NCI-H146 (cell line): ENCODE measurements around the gene GPHN.

Source experiments
- DNase-seq: peaks from one replicate; lab custom pipeline; 2025; lab: John Stamatoyannopoulos, UW

The GPHN gene

DNA sequence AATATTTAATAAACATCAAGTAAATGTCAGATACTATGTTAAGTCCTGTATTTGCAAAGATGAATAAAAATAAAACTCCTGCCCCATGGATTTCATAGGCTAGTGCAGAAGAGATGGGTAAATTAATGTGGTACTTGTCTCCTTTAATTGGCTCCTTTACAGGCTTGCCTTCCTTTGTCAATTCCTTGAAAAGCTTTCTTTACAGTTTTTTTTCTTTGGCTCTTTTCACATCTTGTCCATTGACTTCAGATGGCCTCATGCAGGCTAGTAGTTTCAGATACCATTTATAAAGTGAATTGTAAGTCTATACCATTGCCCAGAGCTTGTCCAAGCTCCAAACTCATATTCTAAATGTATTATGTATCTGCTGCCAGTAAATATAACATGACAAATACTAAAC lies 552.6 kb downstream of the GPHN start:
- DNase-seq: no peak

DNA sequence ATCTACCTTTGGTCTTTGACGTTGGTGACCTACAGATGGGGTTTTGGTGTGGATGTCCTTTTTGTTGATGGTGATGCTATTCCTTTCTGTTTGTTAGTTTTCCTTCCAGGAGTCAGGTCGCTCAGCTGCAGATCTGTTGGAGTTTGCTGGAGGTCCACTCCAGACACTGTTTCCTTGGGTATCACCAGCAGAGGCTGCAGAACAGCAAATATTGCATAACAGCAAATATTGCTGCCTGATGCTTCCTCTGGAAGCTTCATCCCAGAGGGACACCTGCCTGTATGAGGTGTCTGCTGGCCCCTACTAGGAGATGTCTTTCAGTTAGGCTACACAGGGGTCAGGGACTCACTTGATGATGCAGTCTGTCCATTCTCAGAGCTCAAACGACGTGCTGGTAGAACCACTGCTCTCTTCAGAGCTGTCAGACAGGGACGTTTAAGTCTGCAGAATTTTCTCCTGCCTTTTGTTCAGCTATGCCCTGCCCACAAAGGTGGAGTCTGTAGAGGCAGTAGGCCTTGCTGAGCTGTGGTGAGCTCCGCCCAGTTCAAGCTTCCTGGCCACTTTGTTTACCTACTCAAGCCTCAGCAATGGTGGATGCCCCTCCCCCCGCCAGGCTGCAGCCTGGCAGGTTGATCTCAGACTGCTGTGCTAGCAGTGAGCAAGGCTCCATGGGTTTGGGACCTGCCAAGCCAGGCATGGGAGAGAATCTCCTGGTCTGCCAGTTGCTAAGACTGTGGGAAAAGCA lies 559.3 kb downstream of the GPHN start:
- DNase-seq: peak; percentile 3

DNA sequence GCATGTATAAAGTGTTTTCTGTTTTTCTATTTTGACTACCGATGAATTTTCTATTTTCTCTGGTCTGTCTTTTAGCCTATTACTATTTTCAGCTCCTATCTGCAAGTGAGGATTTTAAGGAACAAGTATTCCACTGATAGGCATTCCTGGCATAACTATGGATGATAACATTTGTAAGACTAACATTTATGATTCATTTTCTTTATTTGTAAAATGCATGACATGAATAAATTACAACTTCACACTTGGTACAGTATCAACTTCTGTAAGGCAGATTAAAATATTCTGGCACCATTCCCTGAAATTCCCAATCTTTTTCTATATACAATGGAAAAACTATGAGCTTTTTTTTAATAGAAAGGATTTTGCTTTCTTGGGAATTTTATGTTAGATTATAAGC lies 560.3 kb downstream of the GPHN start:
- no peak for DNase-seq

DNA sequence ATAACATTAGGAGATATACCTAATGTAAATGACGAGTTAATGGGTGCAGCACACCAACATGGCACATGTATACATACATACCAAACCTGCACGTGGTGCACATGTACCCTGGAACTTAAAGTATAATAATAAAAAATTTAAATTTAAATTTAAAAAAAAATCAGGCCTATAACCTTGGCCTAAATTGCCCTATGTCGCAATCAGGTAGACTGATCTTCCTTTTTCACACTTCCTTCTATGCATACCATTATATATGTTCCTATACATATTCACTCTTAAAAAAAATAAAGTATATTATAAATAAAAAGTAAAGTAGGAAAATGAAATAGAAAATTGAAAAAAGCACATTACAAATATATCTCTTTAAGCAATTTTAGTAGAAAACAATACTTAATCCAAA lies 563.6 kb downstream of the GPHN start:
- no peak for DNase-seq

DNA sequence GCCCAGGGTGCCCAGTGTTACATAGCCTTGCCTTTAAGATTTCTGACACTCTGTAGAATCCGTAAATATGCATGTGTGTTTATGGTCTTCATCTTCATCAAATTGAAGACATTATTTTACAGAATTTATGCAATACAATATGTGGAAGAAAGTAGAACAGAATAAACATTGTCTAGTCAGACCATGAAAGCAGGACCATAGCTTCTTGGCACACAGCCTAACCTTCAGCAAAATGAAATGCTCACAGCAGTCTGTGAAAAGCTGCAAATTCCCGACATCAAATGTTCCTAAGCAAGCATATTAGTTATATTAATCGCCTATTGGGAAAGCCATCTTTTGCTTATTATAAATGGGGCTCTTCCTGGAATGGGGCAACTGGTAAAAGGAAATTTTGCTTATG lies 570.0 kb downstream of the GPHN start:
- no peak for DNase-seq

DNA sequence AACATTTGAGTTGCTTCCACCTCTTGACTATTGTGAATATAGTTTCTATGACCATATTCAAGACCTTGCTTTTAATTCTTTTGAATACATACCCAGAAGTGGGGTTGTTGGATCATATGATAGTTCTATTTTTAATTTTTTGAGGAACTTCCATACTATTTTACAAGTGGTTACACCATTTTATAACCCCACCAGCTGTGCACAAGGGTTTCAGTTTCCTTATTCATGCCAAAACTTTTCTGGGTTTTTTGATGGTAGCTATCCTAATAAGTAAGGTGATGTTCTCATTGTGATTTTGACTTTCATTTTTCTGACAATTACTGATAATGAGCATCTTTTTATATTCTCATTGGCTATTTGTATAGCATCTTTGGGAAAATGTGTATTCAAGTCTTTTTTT lies 571.9 kb downstream of the GPHN start:
- DNase-seq: no peak

DNA sequence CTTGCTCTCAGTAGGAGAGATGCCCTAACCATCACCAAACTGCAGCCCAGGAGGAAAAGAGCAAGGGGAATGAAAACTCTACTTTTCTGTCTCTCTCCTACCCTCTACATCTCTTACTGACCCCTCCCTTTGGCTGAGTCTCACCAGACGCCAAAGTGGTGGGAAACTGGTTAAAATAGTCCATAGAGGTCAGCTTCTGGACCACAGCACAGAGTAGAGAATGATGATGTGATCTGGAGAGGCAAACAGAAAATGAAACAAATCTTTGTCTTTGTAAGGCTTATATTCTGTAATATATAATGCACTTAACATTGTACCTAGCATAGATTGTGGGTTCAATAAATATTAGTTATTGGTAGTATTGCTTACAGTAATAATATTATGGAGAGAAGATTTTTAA lies 600.3 kb downstream of the GPHN start:
- no peak for DNase-seq

DNA sequence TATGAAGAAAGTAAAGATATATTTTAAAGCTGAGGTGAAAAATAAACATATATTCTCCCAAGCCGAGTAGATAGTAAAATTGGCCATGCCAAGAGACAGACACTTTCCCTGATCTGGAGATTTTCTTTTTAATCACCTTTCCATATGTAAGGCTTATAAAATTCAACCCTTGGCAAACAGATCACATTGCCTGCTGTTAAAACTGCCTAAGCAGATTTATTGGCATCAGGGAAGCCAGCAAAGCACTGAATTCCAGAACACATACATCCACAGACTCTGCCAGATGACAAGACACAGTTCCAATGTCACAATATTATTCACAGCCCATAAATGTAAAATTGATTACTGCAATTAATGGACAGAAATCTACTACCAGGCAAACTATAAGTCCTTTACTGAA lies 603.1 kb downstream of the GPHN start:
- DNase-seq: no peak

DNA sequence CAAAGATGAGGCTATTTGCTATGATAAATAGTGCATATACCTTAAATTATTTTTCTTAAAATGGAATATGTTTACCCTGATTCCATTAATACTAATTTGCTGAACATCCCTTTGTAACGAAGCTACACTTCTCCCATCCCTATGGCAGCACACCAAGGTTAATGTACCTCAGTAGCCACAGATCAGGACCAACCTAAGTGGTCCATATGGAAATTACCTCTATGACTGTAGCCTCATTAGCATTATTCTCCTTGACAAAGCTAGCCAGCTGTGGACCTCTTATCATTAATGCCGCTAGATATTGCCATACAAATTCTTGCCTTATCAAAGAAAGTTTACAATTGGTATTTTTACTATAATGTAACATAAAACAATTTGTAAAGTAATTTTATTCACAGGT lies 604.4 kb downstream of the GPHN start:
- DNase-seq: no peak

DNA sequence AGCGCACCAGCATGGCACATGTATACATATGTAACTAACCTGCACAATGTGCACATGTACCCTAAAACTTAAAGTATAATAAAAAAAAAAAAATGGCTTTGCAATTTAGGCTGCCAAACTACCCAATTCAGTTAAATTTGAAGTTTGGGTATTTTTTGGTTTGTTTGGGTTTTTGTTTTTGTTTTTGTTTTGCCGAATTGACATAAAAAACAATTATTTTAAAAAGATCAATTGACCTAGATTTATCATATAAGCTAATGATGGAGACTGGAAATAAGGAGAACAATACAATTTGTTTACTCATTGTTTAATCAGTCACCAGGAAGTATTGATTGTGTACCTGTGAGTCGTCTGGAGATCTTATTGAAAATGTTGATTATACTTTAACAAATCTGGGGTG lies 619.2 kb downstream of the GPHN start:
- DNase-seq: no peak

DNA sequence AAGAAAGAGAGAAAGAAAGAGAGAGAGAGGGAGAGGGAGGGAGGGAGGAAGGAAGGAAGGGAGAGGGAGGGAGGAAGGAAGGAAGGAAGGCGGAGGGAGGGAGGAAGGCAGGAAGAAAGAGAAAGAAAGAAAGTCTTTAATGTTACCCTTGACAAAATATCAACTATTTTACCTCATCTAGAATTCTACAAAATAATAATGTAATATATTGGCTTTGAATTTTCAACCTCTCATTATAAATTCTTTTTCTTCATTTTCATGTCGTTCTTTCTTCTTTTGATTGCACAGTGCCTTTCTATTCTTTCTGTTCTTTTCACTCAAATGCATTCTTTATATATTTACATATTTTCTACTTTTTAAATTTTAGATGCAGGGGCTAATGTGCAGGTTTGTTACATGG lies 621.8 kb downstream of the GPHN start:
- no peak for DNase-seq

DNA sequence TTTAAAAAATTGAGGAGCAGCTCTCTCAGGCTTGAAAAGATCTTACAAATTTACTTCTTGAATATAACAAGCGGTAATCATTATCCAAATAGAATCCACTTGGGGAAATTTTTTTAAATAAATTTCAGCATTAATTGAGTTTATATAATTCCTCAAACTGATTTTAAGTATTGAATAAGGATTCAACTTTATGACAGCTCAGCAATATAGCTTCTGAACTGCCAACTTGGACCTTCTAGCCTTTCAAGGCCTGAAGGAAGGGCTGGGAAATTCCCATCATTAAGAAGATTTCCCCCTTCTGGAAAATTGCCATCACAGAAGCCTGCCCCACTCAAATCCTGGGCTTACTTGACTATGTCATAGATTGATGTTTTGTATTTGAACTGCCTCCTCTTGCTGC lies 623.7 kb downstream of the GPHN start:
- DNase-seq: no peak

DNA sequence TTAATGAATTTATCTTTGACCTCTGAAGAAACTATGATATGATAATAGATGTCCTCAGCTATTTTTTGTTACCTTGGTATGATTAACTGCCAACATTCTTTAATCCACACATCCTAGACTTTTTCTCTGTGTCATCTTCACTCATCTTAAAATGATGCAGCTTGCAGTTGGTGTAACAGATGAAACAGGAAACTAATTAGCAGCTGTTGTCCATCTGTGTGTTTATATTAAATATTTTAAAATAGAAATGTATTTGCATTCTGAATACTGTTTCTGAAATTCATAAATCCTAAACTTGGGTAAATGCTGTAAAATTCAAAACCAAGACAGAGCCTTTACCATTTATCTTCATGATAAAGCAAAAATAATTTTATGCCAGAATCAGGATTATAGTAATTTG lies 625.2 kb downstream of the GPHN start:
- DNase-seq: no peak

DNA sequence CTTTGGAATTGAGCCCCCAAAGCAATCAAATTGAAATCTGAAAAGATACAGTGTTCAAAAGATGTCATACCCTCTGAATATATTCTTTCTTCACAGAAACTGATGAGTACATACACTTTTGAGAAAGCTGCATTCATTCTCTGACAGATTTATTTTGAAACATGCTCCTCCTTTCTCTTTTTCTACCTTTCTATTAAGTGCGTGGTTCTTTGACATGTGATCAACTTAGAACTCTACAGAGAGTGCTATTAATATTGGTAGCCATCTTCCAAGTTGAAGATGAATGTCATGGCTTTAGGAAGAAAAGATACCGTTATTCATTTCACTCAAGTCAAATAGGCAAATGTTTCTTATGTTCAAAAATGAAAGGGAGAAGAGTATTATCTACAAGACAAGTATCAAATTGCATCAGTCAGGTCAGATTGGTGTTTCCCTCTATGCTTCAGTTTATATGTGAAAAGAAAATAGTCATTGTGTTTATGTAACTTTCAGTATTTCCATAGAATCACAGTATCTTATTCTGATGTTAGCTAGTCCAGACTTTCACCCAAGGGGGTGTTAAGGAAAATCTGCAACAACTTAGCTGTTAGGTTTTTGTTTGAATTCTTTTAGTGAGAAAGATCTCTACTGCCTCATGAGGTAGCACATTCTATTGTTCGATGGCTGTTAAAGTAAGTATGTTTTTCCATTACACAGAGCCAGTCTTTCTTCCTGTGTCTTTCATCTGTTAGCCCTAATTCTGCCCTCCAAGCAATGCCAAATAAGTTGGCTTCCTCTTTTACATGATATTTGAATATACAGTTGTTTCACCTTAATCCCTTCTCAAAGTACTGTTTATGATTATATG lies 625.9 kb downstream of the GPHN start:
- DNase-seq: no peak

DNA sequence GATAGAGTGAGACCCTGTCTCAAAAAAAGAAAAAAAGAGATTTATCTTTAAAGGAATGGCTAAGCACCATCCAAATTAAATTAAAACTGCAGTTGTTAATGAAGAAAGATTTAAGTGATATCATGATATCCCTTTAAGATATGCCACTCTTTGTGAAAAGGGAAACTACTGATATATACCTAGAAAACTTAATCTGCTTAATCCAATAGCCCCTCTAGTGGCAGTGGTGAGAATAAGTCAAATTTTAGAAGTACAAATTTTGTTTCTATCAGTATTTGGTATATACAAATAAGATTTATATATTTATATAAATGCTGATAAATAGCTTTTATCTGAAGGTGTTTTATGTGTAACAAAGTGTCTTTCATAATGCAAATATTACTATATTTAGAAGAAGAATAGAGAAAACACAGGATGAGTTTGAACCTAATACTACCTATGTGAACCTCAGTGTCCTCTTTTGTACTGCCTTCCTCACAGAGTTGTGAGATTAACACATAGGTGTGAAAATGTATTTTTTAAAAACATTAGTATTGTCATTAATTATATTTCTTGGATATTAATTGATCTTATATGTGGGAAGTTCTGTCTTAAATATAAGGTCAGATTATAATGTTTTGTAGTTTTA lies 629.9 kb downstream of the GPHN start:
- no peak for DNase-seq

DNA sequence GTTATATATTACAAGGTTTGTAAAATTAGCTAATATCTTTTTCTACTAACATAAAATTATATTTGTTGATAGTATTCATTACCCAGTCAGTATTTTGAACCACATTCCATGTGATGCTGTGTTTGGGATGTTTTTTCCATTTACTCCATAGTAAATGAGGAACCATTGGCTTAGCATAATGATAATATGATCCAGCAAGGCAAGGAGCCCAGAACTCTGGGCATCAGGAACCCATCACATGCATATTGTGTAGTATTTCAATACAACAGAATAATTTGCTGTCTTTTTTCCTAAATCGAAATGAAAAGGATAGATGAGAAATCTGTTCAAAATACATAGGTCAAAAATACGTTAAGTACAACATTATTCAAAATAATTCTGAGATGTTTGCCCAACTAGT lies 632.6 kb downstream of the GPHN start:
- DNase-seq: no peak

DNA sequence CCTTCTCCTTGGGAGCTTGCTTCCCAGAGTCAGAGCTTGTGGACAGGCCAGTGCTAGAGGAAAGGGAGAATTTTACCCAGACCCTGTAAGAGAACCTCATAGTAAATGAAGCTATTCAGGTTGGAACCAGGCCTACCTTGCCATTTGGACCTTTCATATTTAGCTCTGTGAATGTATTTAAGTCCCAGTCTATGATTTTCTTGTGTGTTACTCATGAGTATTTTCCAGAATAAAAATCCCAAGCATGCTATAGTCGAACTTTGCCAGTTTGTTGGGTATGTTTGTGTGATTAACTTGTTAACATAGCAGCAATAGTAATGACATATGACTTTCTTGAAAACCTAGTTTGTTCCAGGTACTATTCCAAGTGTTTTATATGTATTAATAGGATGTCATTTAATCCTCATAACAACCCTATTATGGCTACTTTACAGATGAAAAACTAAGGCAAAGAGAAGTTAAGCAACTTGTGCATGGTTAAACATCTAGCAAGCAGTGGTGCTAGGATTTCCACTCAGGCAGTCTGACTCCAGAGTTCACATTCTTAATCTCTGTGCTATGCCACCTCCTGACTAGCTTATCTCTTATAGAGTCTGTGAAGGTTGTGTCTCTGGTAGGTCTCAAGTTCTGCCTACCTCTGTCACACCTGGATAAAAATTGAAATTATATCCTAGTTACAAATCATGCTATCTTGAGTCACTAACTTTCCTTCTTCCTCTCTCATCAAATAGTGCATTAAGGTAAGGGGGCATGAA lies 633.4 kb downstream of the GPHN start:
- DNase-seq: no peak

DNA sequence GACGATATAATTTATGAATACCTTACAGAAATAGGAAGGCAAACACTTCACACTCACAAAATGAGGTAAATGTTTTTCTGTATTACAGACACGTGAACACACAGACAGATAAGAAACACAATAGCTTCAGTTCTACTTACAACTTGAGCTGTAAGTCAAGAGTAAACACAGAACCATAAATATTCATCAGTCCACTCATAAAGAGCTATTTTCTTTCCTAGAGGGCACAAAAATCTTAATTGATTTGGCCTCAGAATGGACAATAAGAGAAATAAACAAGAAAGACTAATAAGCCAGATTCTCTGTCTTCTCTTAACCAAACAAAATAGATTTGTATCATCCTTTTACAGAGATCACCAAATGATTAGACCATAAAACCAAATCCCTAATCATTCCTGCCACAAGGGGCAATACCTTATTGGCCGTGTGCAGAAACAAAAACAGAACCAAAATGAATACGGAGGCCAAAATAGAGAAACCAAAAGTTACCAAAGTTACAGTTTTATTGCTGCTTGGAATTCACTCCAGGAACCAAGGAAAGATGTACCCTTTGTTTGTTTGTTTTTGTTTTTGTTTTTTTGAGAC lies 643.2 kb downstream of the GPHN start:
- no peak for DNase-seq

DNA sequence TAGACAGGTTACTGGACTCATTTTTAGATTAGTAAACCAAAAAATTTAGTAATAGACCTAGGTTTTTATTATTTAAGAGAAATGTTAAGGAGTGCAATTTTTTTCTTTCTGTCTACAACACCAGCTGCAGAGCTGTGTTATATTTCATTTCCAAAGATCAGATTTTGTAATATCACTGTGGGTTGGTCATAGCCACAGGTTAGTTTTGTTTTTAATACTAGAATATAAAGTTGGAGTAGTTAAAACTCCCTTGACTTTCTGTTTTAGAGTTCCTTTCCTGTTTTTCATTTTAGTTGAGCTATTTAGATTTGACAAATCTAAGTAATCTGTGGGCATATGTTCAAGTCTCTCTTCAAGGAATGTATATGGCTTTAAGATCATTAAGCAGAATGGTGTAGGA lies 650.6 kb downstream of the GPHN start:
- DNase-seq: no peak

DNA sequence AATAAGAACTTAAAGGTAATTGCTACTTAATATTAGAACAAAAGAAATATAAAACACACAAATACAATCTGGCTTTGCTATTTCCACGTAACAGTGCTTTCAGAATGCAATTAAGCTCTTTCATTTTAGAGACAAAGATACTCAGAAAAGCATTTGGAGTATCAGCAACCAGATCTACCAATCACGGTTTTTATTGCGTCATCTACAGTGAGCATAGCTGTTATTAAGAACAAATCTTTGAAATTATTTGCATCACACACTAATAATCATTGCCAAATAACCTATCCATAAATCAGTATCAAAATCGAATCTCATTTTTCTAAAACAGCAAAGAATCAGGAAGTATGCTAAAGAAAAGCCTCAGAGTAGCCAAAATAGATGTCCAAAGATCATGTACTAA lies 654.4 kb downstream of the GPHN start:
- no peak for DNase-seq

DNA sequence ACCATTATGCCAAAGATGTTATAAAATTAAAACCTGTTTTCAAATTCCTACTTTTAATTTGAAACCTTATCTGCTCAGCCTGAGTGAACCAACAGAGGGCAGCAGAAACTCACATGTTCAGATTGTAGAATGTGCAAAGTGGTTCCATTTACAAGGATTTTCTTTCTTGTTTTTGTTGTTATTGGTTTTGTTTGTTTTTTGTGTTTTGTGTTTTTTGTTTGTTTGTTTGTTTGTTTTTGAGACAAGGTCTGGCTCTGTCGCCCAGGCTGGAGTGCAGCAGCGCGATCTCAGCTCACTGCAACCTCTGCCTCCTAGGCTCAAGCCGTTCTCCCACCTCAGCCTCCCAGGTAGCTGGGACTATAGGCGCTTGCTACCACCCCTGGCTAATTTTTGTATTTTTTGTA lies 658.5 kb downstream of the GPHN start:
- peak; percentile 6 for DNase-seq
